ENCODE measurements around the gene ASPRV1.

ASPRV1 gene

DNA sequence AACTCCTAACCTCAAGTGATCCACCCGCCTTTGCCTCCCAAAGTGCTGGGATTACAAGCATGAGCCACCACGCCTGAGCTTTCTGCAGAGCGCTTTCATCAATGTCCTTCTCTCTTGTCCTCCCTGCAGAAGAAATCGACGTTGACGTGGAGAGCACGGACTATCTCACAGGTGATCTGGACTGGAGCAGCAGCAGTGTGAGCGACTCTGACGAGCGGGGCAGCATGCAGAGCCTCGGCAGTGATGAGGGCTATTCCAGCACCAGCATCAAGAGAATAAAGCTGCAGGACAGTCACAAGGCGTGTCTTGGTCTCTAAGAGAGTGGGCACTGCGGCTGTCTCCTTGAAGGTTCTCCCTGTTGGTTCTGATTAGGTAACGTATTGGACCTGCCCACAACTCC is 23.5 kb downstream of the ASPRV1 start:
- DNase-seq = no peak

DNA sequence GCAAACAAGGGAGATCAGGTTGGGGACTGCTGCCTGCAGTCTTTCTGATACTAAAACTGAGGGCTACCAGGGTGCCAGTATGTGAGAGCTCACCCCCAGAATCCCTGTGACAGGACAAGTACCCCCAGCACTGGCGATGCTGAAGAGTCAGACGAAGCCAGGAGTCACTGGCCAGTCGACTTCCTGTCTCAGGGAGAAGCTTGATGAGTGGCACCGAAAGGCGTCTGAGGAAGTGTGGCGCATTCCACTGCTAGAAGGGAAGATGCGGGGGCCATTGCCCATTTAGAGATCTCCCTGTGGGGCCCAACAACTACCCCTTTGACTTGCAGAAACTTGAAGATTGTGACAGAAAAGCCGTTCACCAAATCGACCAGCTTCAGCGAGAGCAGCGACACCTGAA is 24.5 kb downstream of the ASPRV1 start:
- DNase-seq = no peak

DNA sequence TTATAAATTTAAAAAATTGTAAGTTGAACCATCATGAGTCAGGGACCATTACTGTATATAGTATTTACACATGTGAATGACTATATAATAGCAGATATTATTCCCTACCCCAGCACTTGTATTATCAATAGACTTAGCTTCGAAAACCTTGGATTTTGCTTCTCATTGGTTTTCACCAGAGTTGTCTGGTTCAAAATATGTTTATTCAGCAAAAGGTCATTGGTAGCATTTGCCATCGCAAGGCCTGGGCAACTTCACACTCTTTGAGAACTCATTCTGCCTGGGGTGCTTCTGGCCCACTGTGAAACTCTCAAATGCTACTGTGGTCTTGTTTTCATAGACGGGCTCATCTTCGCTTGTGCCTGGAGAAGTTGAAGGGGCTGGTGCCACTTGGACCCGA is 26.4 kb downstream of the ASPRV1 start:
- DNase-seq = no peak

DNA sequence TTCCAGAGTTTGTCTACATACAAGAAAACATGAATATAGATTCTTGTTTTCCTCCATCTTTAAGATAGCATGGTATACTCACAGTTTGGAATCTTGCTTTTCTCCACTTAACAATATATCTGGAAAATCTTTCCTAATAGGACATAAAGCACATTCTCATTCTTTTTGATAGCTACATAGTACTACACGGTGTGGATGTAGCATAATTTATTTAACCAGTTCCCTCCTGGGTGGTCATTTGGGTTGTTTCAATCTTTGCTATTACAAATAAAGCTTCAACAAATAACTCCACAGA is 26.9 kb downstream of the ASPRV1 start:
- no peak for DNase-seq

DNA sequence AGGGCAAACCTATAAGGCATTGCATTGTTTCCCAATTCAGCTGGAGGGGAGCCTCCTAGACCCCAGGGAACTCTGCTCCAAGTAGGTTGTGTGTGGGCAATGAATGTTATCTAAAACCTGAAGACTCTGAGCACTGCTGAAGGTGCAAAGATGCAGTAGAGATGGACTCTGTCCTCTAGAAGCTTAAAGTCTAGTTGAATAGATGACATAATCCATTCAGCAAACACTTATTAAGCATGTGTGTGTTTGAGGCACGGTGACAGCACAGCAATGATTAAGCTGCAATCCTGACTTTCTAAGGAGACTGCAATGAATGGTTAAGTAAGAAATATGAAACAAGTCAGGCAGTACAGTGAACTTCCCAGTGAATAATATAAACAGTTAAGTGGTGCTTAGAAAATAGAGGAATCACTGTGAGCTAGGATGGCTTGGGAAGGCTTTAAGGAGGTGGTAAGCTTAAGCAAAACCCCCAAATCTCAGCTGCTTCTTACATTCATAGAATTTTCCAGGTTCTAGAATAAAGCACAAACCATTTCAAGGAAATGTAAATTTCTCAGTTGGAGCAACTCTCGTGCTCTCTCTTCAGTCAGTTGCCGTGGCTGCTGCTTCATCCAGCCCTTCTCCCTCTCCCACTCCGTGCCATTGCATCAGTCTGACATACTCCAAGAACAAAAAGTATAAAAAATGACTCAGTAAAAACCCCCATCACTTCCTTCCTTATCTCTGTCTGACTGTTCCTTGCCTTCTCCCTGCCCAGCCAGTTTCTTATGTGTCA is 27.4 kb downstream of the ASPRV1 start:
- DNase-seq = no peak

DNA sequence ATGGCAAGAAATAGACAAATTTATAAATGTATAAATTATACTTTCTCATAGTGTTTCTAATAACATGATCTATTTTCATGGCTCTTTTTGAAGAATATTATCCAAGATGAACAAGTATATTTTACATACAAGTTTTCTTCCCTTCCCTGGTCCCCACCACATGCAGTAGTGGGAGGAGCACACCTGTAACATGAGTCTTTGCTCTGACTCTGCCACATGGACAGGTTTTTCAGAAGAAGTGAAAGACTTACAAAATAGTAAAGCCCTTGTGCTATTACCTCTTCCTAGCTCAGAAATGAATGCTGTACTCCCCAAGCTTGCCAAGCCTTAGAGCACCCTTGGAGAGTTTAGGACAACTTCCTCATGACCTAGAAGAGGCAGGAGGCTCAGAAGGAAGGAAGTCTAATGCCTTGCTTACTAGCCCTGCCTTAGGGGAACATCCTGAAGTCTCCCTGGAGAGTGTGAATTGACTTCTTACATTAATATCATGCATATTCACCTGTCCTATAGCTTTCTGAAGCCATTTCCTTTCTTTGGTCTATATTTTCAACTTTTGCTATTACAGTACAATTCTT is 28.1 kb downstream of the ASPRV1 start:
- DNase-seq = no peak

DNA sequence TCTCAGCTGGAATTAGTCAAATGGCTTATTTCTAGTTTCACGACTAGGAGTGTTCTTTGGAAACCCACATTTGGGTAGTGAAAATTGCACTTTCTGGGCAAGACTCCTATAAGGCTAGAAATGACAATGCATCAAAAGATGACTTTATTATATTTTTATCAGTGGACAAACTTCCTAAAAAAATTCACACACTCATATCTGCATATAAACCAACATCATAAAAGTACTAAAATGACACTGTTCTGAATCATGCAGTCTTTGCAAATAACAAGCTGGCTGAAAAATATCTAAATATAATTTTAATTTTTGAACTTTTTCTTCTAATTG is 28.9 kb downstream of the ASPRV1 start:
- no peak for DNase-seq

DNA sequence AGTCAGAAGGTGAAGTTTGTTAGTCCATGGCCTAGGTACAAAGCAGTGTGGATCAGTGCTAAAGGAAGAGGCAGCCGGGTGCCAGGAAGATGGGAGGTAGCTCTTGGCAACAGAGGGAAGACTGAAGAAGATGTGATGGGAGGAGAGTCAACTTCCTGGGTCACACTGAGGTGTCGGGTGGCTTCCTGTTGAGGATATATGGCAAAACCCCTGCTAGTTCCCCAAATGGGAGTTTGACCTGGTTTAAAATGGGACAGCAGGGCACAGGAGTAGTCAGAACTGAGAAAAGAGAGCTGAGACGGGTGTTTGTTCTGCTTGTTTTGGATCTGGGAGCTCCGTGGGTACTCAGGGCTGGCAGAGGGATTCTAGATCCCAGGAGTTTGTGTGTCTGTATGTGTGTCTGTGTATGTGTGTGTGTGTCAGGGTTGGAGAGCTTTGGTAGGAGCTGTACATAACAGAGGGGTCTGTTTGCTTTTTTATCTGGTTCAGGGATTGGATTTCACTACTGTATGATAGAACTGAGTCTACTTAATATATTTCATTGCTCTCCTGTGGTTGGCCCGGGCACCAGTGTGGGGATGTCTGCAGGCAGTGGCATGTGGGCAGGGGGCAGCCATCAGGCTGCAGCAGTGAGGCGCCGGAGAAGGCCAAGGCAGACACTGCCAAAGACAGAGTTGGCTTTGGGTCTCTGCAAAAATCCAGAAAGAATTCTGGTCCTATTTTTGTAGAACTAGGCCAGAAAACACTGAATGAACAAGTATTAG is 29.4 kb downstream of the ASPRV1 start:
- DNase-seq = no peak

DNA sequence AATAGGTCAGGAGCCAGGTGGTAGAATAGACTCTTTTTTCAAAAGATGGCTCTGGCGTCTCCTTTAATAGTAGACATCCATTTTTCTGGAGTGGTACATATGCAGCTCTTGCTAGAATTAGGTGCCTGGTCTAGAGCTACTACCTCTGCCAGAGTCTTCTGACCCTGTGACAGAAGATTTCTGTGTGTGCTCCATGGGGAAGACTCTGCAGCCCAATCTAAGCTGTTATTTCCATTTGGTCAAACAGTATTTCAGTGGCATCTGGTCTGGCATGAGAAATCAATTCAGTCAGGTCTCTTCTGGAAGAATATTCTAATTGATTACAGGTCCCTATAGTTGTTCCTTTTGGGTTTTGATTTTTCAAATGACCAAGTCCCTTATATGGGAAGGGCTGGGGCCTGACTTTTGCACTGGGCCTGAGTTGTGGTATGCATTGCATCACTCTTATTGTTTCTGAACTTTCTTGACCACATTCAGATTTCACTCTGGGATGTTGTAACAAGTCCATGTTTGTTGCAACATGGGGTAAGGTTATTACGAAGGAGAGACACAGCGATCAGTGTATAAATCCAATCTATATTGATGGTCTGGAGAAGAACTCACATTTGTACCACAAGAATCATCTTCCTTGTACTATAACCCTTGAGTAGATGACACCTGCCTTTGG is 34.4 kb downstream of the ASPRV1 start:
- no peak for DNase-seq

DNA sequence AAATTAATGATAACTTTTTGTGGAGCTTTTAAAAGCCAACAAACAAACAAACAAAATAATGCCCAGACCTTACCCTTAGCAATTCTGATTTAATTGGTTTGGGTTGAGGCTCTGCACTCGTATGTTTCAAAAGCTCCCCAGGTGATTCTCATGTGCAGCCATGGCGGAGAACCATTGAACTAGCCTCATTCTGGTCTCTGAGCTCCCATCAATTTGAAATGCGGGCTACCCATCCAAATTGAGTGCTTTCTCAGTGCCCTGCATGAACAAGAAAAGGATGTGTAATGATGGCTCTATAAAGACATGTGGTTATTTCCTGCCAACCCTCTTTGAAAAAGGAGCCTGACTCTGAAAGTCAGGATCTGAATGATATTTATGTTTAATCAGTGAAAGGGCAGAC is 38.3 kb downstream of the ASPRV1 start:
- no peak for DNase-seq

DNA sequence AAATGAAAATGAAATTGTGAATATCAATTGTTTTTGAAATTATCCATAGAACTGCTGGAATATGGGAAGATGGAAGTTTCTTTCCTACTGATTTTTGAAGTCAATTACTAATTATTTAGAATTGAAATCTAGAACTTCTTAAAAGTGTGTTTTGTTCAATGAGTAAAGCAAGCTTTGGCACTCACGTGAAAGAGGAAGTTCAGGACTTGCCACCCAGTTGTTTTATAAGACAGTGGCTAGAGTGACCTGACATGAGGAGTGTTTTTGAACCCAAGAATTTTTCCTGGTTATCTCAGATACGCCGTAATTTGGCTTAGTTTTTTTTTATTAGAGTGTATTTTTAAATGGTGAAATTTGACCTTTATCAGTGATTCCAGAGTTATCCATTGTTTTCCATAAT is 43.0 kb downstream of the ASPRV1 start:
- DNase-seq = no peak

DNA sequence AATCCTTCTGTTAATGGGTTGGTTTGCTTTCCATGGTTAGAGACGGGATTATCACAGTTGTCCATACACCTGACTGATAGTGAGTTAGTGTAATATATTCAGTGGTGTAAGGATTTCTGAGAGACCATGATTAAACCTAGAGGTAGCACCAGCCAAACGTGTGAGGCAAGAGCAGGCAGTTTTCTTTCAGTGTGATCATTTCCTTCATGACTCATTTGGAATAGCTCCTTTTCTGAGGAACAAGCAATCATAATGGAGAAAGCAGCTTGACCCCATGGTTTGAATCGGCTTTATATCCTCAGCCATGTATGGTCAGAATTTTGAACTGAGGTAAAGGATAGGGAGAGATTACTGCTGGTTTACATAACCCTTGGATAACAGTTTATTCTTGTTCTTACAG is 43.6 kb downstream of the ASPRV1 start:
- DNase-seq = no peak

DNA sequence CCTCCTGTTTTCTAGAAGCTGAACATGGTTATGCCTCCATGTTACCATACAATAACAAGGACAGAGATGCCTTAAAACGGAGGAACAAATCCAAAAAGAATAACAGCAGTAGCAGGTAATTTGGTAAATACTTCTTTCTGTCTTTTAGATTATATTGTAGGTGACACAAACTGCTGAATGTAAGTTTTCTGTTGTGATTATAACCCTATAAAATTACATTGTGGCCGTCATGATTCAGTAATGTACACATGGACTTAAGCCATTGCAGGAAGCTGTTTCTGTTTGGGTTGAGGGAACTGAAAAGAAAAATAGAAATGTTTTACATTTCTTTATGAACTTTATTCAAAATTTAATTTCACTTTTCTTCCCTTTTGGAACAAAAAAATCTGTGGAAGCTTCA is 45.3 kb downstream of the ASPRV1 start:
- no peak for DNase-seq

DNA sequence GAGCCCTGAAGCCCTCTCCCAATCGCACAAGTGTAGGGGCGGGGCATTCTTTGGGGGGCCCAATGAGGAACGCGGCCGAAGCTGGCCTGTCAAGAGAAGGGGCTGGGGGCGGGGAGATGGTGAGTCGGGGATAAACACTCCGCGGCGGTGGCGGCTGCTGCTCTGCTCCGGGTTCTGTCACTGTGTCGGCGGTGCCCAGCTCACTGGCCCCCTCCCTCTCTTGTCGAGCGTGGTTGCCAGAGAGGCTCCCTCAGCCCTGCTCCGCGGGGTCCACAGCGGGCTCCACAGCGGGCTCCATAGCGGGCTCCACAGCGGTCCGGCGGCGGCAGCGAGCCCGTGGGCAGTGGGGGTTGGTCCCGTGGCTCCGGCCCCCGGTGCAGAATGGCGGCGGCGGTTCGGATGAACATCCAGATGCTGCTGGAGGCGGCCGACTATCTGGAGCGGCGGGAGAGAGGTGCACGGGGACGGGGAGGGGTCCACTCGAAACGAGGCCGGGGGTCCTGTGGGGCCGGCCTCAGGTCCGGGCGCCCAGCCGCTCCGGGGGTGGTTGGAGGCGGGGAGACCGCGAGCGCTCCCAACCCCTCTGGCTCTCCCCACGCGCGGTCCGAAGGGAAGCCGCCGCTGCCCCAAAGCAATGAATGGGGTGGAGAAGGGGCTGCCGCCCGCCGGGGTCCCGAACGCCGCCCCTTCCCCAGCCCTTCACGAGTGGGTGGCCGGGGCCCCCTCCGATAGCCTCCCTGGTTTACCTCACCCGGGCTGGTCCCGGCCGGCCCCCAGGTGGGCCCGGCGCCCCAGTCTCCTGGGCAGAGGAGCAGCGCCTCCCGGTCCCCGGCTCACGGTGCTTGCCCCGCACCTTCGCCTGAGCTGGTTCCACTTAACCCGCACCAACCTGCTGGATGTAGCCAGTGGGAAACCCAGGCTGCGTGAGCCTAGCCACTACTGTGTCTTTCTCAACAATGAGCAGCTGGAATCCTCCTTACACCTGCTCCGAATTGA is 46.2 kb downstream of the ASPRV1 start, which contains the start of gene MXD1:
Gene MXD1 (plus strand): TSS at position 160 of the 996 bp plus-strand sequence. CDS start 222 bp downstream, at position 382.
- DNase-seq = no peak

DNA sequence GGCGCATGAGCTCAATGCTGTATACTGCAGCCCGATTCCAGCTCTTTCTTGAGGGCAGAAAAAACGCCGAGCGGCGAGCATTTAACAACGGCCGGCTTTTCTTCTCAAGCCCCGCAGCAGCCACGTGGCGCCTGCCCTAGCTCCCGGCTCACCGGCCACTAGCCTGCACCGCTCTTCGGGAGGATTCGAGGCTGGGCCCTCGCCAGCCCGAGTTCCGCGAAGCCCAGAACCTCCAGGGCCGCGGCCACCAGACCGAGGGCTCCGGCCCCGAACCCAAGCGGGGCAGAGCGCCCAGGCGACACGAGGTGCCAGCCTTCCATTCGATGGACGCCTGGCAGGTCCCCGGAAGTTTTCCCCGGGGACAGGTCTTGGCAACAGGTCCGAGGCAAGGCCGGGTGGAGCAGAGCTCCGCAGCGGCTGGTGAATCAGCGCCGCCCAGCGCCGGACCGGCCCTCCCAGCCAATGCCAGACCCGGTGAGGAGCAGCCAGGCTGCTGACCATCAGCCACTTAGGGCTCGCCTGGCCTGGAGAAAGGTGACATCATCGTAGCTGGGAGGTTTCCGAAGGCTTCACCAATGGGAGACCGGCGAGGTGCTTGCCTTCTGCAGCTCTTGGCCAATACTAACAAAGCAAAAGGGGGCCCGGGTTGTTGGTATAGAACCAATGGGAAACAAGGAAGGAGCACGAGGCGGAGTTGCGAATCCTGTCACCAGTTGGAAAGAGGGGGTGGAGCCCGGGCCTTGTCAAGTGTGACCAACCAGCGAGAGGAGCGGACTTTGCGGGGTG is 47.1 kb downstream of the ASPRV1 start:
- peak; percentile 100 for DNase-seq

DNA sequence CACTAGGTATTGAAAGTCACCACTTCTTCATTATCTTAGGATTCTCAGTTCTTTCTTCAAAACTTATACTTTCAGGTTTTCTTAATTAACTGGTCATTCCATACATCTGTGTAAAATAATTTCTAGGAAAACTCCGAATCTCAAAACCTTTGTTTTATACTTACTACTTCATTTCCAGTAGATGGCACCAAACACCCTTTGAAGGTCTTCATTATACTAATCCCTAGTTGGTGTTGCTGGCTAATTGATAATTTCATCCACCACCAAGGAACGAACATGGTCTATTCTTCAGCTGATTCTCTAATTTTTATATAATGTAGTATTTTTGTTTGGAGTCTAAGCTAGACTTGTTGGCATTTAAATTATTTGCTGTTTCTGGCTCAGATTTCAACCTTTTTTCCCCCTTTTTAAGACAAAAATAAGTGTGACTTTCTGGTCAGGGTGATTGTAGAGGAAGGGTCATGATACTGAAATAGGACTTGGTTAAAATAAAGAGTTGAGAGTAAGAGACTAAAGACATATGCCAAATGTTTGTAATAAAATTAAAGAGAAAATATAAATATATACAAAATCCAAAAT is 49.4 kb downstream of the ASPRV1 start:
- DNase-seq = peak; percentile 58

Measured in NCI-H2171 (cell line).